ENCODE data around the gene GABRG3.

DNA sequence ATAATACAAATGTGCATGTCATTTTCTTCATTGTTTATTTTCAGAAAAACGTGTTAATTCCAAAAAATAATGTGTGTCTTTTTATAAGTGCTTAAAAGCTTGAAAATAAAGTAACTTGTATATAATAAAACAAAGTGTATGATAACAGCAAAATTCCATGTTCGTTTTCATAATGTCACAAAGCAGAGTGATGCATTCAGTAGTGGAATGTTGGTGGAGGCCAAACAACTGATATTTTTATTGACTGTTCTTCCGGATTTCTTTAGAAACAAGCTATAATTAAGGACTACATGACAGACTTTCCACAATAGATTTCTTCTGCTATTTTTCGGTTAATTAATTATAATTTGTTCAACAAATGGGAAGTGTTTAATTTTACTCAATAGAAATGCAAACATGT, 412.7 kb downstream of the GABRG3 start:
- TF ChIP-seq POLR2A (IDR thresholded peaks at IDR 0.05; ENCODE audit: low read depth, low read length), result no peak
- TF ChIP-seq MAX (IDR thresholded peaks at IDR 0.05; ENCODE audit: insufficient read depth, insufficient read length), result no peak

All from endothelial cell of umbilical vein (primary cell).